ENCODE data around the gene CDC37.

- no peak for TF ChIP-seq POLR2AphosphoS5 (IDR thresholded peaks at IDR 0.05; ENCODE audit: low read depth, low read length)
- no peak for TF ChIP-seq POLR2A (IDR thresholded peaks at IDR 0.05; ENCODE audit: low read depth, low read length)
- TF ChIP-seq SPI1 (IDR thresholded peaks at IDR 0.05; ENCODE audit: low read depth, low read length) = no peak
Observed at GRCh38 chr19:10364644-10365043, 38.7 kb downstream of the CDC37 start.

All from GM12891 (cell line).